Embryonic facial prominence (tissue), 1 donor: ENCODE measurements around the gene TRIM38.
"Not testable (repeated sequence)": the region's sequence is repeated elsewhere in the genome, so short reads cannot be mapped to it uniquely, and the experiment has no call there.

Experiments
- DNase-seq: peaks from one replicate; pipeline ENCODE4 v3.0.0-alpha.2; 2016; ENCODE audit errors: extremely low spot score

TRIM38 gene

DNA sequence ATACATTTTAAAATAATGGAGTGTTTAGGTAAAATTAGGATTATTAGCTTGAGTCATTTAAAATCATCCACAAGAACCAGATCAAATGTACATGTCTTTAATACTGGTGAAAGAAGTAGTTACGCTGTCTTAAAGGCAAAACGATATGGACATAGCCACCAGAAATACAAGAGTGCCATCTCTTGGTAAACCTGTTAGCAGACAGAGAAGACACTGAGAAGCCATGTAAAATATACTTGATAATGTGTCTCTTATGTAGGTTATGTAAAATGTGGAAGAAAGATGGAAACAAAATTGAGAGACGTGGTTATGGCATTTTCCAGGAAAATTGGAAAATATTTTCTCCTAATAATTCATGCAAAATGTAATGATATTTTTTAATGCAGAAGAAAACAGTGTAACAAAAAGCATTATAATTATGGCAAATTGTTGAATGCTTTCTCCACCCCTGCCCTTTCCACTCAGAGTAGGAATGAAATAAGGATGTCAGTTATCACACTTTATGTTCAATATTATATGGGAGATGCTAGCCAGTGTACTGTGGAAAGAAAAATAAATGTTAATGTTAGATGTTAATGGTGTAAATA is 19.9 kb upstream of the TRIM38 start:
- DNase-seq = no peak

GRCh38 chr6:25943887-25944286 is 18.7 kb upstream of the TRIM38 start:
- DNase-seq = no peak

GRCh38 chr6:25944688-25945574 is 17.7 kb upstream of the TRIM38 start:
- DNase-seq = no peak

- not testable (repeated sequence) for DNase-seq
Observed at GRCh38 chr6:25945738-25946137, 16.9 kb upstream of the TRIM38 start.

DNA sequence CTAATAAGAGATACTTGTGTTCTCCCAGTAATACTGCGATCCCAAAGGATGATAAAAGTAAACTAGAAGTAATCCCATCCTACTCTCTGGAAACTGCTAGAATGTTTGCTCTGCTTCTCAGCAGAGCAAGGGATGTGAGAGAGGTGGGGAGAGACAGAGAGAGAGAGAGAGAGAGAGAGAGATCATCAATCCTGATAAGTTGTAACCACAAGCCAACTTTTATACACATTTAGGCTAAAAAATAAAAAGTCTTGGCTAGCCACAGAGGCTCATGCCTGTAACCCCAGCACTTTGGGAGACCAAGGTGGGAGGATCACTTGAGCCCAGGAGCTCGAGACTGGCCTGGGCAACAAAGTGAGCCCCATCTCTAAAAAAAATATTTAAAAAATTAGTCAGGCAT is 16.0 kb upstream of the TRIM38 start:
- no peak for DNase-seq

GRCh38 chr6:25947492-25947891 is 15.1 kb upstream of the TRIM38 start:
- not testable (repeated sequence) for DNase-seq

DNA sequence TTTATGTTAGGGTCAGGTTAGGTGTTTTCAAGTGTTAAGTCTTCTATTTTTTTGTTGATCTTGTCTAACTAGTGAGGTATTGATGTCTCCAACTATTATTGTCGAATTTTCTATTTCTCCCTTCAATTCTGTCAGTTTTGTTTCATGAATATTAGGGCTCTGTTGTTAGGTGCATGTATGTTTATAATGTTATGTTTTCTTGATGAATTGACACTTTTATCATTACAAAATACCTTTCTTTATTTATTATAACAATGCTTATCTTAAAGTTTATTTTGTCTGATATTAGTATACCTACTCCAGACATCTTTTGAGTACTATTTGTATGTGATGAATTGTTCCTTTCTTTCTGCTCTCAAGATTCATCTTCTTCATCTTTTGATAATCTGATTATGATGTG is 12.9 kb upstream of the TRIM38 start:
- DNase-seq = no peak

DNA sequence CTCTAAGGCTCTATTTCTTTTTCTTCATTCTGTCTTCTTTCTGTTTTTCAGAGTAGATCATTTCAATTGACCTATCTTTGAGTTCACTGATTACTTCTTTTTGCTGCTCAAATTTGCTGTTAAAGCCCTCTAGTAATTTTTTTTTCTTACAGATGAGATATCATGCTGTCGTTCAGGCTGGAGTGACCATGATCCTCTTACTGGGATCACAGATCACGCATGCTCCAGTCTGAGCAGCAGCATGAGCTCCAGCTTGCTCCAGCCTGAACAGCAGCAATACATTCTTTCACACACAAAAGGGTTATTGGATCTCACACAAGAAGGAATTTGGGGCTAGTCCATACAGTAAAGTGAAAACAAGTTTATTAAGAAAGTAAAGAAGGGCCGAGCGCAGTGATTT is 12.3 kb upstream of the TRIM38 start:
- DNase-seq = no peak

GRCh38 chr6:25951296-25952032 is 11.1 kb upstream of the TRIM38 start:
- no peak for DNase-seq

DNA sequence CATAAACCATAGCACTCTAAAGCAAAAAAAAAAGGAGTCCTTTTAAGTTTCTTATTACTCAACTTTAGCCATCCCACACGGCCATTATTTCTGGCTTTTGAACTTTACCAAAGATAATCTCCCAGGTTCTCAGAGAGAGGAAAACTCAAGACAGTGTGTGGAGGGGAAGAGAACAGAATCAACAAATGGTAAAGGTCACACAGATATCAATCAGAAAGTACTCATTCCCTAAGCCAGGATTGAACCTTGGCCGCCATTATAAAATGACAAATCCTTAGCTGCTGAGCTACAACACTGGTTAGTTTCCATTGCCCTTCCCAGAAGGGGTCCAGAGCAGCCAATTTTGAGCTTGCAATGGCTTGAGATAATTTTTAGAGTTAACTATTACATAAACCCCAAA is 10.1 kb upstream of the TRIM38 start:
- no peak for DNase-seq

GRCh38 chr6:25953733-25954132 is 8.9 kb upstream of the TRIM38 start:
- no peak for DNase-seq

- no peak for DNase-seq
Observed at GRCh38 chr6:25954756-25955155, 7.8 kb upstream of the TRIM38 start.

GRCh38 chr6:25956226-25956625 is 6.4 kb upstream of the TRIM38 start:
- no peak for DNase-seq

DNA sequence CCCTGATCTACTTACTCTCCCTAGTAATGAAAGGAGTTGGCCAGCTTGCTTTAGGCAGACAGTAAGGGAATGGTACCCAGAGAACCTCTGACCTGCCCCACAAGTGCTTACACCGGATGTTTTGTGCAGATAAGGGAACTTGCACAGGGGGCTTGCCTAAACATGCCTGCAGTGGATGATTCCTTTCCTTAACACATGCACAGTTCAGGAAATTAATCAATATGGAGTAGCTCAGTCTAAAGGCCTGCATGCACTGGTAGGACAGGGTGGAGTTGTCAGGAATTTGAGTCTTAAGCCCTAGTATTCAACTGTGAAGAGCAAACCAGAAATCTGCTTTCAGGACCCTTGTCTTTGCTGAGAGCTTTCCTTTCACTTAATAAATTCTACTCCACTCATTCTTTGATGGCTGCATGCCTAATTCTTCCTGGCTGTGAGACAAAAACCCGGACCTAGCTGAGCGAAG is 3.9 kb upstream of the TRIM38 start:
- DNase-seq = no peak

- DNase-seq = no peak
Observed at GRCh38 chr6:25959890-25960536, 2.6 kb upstream of the TRIM38 start.

DNA sequence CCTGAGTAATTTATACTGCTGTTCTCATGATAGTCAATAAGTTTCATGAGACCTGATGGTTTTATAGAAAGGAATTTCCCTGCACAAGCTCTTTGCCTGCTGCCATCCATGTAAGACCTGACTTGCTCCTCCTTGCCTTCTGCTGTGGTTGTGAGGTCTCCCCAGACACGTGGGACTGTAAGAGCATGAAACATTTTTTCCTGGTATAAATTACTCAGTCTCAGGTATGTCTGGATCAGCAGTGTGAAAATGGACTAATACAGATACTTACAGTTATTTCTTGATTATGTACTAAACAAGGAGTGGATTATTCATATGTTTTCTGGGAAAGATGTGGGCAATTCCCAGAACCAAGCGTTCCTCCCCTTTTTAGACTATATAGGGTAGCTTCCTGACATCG is 1.9 kb upstream of the TRIM38 start:
- no peak for DNase-seq

DNA sequence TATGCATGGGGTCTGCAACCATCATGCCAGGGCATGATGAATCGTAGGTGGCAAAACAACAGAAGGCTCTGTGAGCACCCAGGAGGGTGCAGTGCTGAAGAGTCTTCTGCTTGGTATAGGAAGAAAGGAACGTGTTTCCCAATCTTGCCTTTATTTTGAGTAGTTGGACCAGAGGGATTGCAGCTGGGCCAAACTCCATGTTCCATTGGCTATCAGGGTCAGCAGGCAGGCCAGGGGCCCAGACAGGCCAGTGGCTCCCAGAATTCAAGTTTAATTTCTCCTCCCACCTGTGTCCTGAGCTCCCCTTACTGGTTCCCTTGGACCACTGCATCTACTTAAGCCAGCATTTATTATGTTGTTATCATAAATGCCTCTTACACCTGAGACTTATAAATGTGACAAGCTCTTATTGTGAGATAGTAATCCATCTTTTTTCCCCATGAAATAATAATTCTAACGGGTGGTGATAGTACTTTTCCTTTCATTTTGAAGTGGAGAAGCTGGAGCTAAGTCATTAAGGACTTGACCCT is 918 bp upstream of the TRIM38 start:
- no peak for DNase-seq

DNA sequence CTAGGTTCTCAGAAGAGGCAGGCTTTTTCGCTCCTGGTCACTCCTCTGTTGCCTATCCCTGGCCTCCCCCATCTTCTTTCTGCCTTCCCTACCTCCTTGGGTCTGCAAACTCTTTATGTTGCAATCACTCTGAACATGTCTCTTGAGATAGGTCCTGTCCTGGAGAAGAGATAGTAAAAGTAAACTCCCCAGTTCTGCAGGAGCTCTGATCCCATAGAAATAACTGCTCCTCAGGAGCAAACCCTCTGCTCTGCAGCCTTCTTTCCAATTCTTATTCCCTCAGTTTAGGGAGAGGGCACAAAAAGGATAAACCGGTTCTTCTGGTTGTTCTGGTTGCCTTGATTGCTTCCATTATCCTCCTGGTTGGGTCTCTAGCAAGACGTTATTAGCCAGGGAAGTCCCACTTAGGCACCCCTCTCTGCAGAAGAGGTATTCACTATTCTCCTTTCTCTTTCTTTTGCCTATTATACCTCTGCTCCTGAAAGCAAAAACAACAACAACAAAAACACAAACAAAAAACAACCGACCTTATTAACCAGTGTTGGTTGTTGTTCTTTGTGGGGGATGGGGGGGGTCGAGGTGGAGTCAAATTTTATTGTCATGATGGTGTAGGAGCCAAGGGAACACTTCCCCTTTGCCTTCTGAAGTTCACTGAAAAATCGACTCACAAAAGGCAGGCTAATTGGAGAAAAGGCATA is 973 bp downstream of the TRIM38 start:
- DNase-seq = no peak

- DNase-seq = no peak
Observed at GRCh38 chr6:25965058-25965457, 2.5 kb downstream of the TRIM38 start.

DNA sequence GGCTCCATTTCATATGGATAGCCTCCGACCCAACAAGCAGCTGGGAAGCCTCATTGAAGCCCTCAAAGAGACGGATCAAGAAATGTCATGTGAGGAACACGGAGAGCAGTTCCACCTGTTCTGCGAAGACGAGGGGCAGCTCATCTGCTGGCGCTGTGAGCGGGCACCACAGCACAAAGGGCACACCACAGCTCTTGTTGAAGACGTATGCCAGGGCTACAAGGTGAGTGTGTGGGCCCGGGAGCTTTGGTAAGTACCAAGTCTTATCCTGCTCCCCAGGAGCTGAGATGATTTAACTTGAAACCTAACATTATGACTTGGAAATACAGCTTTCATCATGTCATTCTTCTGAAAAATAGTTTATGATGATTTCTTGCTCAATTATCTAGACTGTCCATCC is 4.1 kb downstream of the TRIM38 start:
- no peak for DNase-seq

GRCh38 chr6:25968769-25969168 is 6.2 kb downstream of the TRIM38 start:
- no peak for DNase-seq
